22Rv1 (cell line): ENCODE results near the gene GEN1.

Experiments used
- H3K27ac ChIP-seq: fragments of 450-650 bp; 2 replicates; pipeline ENCODE4 v1.5.1; 2017
- CTCF ChIP-seq: fragments of 450-650 bp; IDR thresholded peaks from 2 replicates; pipeline ENCODE4 v1.5.1; 2017; ENCODE audit warnings: mild to moderate bottlenecking
- ZFX ChIP-seq: fragments of 450-650 bp; IDR thresholded peaks from 2 replicates; pipeline ENCODE4 v1.6.1; 2017; ENCODE audit warnings: antibody characterized with exemption, borderline replicate concordance

GEN1 gene

GRCh38 chr2:17752892-17753802, 791 bp upstream of the GEN1 start:
- no peak for TF ChIP-seq CTCF
- no peak for TF ChIP-seq ZFX

GRCh38 chr2:17754773-17755425, 961 bp downstream of the GEN1 start:
- TF ChIP-seq ZFX (no peak), CTCF (no peak)
- peak overlapping the region; percentile 95 for H3K27ac ChIP-seq

More at GRCh38 chr2:17752892-17753802, 791 bp upstream of the GEN1 start:
- H3K27ac ChIP-seq, result peak overlapping the region; percentile 95

- no peak overlapping the region for H3K27ac ChIP-seq
- TF ChIP-seq CTCF, result no peak
- TF ChIP-seq ZFX, result no peak
Measured at GRCh38 chr2:17756668-17757067, 2.7 kb downstream of the GEN1 start.

- no peak overlapping the region for H3K27ac ChIP-seq
- TF ChIP-seq ZFX (no peak), CTCF (no peak)
Measured at GRCh38 chr2:17757321-17757720, 3.4 kb downstream of the GEN1 start.

- TF ChIP-seq CTCF, result no peak
- no peak for TF ChIP-seq ZFX
- H3K27ac ChIP-seq, result no peak overlapping the region
Measured at GRCh38 chr2:17758118-17758517, 4.2 kb downstream of the GEN1 start.

GRCh38 chr2:17759805-17760204, 5.9 kb downstream of the GEN1 start:
- TF ChIP-seq CTCF, result no peak
- TF ChIP-seq ZFX, result no peak
- no peak overlapping the region for H3K27ac ChIP-seq

GRCh38 chr2:17762451-17762850, 8.5 kb downstream of the GEN1 start:
- TF ChIP-seq CTCF (no peak), ZFX (no peak)
- no peak overlapping the region for H3K27ac ChIP-seq
